ENCODE data around the gene PIN4. TPM values are rescaled to one million over a fixed set of nuclear protein-coding genes. Genes with fewer than 3 reads are reported as not detected.

The PIN4 gene
- polyA plus RNA-seq, 1 donor from 2014 or later: 49.3 TPM

- Histone ChIP-seq H3F3A (ENCODE audit: insufficient read depth, low read length, poor library complexity, severe bottlenecking) (no peaks in the 10 kb centered on the region), H3K79me2 (replicated peaks; ENCODE audit: insufficient read depth, low read length) (no peaks in the 10 kb centered on the region), H3K27me3 (ENCODE audit: insufficient read depth, low read depth, low read length) (no peaks in the 10 kb centered on the region), H2AFZ (ENCODE audit: low read depth, low read length) (no peak overlapping the region), H3K27ac (ENCODE audit: low read length) (no peak overlapping the region), H3K4me2 (ENCODE audit: low read length) (no peak overlapping the region), H3K9me2 (ENCODE audit: insufficient read depth, low read length) (no peaks in the 10 kb centered on the region), H3K9ac (ENCODE audit: low read length) (no peak overlapping the region), H3K9me3 (ENCODE audit: low read length) (no peaks in the 10 kb centered on the region), H3K4me3 (ENCODE audit: low read length) (no peak overlapping the region), H3K36me3 (ENCODE audit: insufficient read depth, low read length) (no peaks in the 10 kb centered on the region), H4K20me1 (ENCODE audit: insufficient read depth) (no peaks in the 10 kb centered on the region)
- TF ChIP-seq EP300 (conservative IDR thresholded peaks at IDR 0.05; ENCODE audit: poor library complexity, severe bottlenecking): no peak
- TF ChIP-seq, protein P1, sequence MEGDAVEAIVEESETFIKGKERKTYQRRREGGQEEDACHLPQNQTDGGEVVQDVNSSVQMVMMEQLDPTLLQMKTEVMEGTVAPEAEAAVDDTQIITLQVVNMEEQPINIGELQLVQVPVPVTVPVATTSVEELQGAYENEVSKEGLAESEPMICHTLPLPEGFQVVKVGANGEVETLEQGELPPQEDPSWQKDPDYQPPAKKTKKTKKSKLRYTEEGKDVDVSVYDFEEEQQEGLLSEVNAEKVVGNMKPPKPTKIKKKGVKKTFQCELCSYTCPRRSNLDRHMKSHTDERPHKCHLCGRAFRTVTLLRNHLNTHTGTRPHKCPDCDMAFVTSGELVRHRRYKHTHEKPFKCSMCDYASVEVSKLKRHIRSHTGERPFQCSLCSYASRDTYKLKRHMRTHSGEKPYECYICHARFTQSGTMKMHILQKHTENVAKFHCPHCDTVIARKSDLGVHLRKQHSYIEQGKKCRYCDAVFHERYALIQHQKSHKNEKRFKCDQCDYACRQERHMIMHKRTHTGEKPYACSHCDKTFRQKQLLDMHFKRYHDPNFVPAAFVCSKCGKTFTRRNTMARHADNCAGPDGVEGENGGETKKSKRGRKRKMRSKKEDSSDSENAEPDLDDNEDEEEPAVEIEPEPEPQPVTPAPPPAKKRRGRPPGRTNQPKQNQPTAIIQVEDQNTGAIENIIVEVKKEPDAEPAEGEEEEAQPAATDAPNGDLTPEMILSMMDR (IDR thresholded peaks at IDR 0.05; ENCODE audit: poor library complexity, severe bottlenecking): no peak
- no peak for TF ChIP-seq EZH2 (IDR thresholded peaks at IDR 0.05; ENCODE audit: borderline replicate concordance, insufficient read depth, low read length, poor library complexity, severe bottlenecking)
- no peak for TF ChIP-seq POLR2AphosphoS5 (IDR thresholded peaks at IDR 0.05)
- no peak for TF ChIP-seq RAD21 (conservative IDR thresholded peaks at IDR 0.05)
- TF ChIP-seq, protein P2, sequence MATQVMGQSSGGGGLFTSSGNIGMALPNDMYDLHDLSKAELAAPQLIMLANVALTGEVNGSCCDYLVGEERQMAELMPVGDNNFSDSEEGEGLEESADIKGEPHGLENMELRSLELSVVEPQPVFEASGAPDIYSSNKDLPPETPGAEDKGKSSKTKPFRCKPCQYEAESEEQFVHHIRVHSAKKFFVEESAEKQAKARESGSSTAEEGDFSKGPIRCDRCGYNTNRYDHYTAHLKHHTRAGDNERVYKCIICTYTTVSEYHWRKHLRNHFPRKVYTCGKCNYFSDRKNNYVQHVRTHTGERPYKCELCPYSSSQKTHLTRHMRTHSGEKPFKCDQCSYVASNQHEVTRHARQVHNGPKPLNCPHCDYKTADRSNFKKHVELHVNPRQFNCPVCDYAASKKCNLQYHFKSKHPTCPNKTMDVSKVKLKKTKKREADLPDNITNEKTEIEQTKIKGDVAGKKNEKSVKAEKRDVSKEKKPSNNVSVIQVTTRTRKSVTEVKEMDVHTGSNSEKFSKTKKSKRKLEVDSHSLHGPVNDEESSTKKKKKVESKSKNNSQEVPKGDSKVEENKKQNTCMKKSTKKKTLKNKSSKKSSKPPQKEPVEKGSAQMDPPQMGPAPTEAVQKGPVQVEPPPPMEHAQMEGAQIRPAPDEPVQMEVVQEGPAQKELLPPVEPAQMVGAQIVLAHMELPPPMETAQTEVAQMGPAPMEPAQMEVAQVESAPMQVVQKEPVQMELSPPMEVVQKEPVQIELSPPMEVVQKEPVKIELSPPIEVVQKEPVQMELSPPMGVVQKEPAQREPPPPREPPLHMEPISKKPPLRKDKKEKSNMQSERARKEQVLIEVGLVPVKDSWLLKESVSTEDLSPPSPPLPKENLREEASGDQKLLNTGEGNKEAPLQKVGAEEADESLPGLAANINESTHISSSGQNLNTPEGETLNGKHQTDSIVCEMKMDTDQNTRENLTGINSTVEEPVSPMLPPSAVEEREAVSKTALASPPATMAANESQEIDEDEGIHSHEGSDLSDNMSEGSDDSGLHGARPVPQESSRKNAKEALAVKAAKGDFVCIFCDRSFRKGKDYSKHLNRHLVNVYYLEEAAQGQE (IDR thresholded peaks at IDR 0.05; ENCODE audit: borderline replicate concordance): no peak
- no peak for TF ChIP-seq SMC3 (conservative IDR thresholded peaks at IDR 0.05; ENCODE audit: poor library complexity)
- TF ChIP-seq TAF1 (IDR thresholded peaks at IDR 0.05; ENCODE audit: low read depth): no peak
- TF ChIP-seq MXI1 (conservative IDR thresholded peaks at IDR 0.05; ENCODE audit: poor library complexity, severe bottlenecking): no peak
Measured at GRCh38 chrX:72139538-72139937, 42.0 kb upstream of the PIN4 start.

DNA sequence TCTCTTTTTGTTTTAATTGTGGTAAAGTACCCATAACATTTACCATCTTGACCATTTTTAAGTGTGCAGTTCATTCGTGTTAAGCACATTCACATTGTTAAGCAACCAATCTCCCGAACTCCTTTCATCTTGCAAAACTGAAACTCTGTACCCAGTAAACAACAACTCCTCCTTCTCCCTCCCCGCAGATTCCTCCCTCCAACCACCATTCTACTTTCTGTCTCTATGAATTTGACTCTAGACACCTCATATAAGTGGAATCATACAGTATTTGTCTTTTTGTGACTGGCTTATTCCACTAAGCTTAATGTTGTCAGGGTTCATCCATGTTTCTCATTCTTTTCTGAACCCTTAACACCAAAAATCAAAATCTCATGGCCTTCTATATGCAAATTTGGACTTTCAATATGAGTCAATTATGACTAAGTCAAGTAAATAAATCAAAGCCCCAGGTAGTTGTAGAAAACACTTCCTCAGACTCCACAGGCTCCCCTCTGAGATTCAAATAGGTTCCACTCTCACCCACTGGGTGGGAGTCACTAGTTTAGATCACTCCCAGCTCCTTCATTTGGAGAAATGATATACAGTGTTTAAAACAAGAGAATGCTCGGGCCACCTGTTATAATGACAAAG lies 40.1 kb upstream of the PIN4 start:
- Histone ChIP-seq H4K20me1 (ENCODE audit: insufficient read depth) (no peaks in the 10 kb centered on the region), H3K27ac (ENCODE audit: low read length) (peak overlapping the region; percentile 90), H3K4me2 (ENCODE audit: low read length) (peak overlapping the region; percentile 39), H3K9me3 (ENCODE audit: low read length) (no peaks in the 10 kb centered on the region), H2AFZ (ENCODE audit: low read depth, low read length) (no peak overlapping the region), H3K9ac (ENCODE audit: low read length) (peak overlapping the region; percentile 54), H3K36me3 (ENCODE audit: insufficient read depth, low read length) (no peaks in the 10 kb centered on the region), H3K9me2 (ENCODE audit: insufficient read depth, low read length) (no peaks in the 10 kb centered on the region), H3F3A (ENCODE audit: insufficient read depth, low read length, poor library complexity, severe bottlenecking) (no peaks in the 10 kb centered on the region), H3K79me2 (replicated peaks; ENCODE audit: insufficient read depth, low read length) (no peaks in the 10 kb centered on the region), H3K4me3 (ENCODE audit: low read length) (peak overlapping the region; percentile 50), H3K27me3 (ENCODE audit: insufficient read depth, low read depth, low read length) (no peaks in the 10 kb centered on the region)
- TF ChIP-seq, protein P2 (IDR thresholded peaks at IDR 0.05; ENCODE audit: borderline replicate concordance): no peak
- no peak for TF ChIP-seq SMC3 (conservative IDR thresholded peaks at IDR 0.05; ENCODE audit: poor library complexity)
- TF ChIP-seq EZH2 (IDR thresholded peaks at IDR 0.05; ENCODE audit: borderline replicate concordance, insufficient read depth, low read length, poor library complexity, severe bottlenecking): no peak
- TF ChIP-seq POLR2AphosphoS5 (IDR thresholded peaks at IDR 0.05): no peak
- TF ChIP-seq TAF1 (IDR thresholded peaks at IDR 0.05; ENCODE audit: low read depth): no peak
- TF ChIP-seq, protein P1 (IDR thresholded peaks at IDR 0.05; ENCODE audit: poor library complexity, severe bottlenecking): no peak
- TF ChIP-seq MXI1 (conservative IDR thresholded peaks at IDR 0.05; ENCODE audit: poor library complexity, severe bottlenecking): no peak
